GM10266 (cell line): Measurements from ENCODE around the gene FASN.

Source experiments
- DNase-seq: peaks from one replicate; pipeline ENCODE4 v3.0.0; 2012; ENCODE audit errors: extremely low spot score
- TF ChIP-seq, protein P1 (sequence below): IDR thresholded peaks from 2 replicates; pipeline ENCODE4 v1.5.1; 2012; ENCODE audit warnings: mild to moderate bottlenecking, low read depth; ENCODE audit not compliant: control insufficient read depth, insufficient read depth; ENCODE audit errors: missing control alignments

The FASN gene

DNA sequence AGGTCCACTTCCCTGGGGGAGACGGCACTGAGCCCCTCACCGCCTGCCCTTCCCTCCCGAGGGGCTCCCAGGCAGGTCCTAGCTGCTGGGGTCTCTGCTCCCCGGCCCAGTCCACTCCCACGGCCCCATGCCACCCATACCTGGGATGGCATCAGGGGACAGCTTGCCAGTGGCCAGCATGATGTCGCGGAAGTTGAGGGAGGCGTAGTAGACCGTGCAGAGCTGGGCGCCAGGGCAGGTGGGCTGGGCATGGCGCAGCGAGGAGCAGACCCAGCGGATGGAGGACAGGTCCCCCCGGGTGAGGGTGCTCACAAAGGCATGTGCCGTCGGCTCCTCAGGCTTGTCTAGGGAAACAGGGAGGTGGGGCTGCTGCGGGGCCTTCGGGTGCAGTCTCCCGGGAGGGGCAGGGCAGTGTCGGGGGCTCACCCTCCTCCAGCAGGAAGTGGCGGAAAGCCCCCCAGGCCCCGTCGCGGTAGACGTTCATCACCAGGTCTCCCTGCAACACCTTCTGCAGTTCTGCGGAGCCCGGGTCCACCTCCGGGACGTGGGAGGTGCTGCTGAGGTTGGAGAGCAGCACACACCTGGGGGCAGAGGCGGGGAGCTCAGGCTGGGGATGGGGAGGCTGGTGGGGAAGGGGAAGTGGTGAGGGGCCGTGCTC, 13.5 kb downstream of the FASN start:
- TF ChIP-seq, protein P1, sequence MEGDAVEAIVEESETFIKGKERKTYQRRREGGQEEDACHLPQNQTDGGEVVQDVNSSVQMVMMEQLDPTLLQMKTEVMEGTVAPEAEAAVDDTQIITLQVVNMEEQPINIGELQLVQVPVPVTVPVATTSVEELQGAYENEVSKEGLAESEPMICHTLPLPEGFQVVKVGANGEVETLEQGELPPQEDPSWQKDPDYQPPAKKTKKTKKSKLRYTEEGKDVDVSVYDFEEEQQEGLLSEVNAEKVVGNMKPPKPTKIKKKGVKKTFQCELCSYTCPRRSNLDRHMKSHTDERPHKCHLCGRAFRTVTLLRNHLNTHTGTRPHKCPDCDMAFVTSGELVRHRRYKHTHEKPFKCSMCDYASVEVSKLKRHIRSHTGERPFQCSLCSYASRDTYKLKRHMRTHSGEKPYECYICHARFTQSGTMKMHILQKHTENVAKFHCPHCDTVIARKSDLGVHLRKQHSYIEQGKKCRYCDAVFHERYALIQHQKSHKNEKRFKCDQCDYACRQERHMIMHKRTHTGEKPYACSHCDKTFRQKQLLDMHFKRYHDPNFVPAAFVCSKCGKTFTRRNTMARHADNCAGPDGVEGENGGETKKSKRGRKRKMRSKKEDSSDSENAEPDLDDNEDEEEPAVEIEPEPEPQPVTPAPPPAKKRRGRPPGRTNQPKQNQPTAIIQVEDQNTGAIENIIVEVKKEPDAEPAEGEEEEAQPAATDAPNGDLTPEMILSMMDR, result no peak
- no peak for DNase-seq

DNA sequence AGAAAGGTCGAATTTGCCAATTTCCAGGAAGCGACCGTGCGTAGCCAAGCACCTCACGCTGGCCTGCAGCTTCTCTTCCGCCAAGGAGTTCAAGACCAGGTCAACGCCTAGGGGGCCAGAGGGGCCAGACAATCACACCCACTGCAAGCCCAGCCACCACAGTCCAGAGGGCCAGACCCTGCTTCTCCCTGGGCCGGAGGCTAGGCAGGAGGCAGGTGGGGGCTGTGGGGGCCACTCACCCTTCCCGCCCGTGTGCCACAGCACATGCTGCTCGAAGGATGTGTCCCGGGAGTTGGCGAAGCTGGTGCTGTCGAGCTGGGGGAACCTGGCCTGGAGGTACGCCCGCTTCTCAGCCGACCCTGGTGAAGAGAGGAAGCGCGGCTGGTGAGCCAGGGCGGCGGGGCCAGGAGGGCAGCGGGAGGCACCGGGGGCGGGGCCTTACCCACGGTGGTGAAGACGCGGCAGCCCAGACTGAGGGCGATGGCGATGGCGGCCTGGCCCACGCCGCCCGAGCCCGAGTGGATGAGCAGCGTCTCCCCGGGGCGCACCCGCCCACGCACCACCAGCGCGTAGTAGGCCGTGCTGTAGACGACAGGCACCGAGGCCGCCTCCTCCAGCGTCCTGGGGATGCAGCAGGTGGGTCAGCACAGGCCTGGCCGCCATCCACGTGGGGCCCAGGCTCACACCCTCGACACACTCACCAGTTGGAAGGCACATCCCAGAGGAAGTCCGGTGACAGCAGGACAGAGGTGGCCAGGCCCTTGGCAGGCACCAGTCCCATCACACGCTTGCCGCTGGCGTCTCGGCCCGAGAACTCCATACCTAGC, 14.3 kb downstream of the FASN start:
- TF ChIP-seq, protein P1, result no peak
- DNase-seq, result no peak

GRCh38 chr17:82083009-82083408, 15.0 kb downstream of the FASN start:
- DNase-seq, result no peak
- TF ChIP-seq, protein P1, result no peak

DNA sequence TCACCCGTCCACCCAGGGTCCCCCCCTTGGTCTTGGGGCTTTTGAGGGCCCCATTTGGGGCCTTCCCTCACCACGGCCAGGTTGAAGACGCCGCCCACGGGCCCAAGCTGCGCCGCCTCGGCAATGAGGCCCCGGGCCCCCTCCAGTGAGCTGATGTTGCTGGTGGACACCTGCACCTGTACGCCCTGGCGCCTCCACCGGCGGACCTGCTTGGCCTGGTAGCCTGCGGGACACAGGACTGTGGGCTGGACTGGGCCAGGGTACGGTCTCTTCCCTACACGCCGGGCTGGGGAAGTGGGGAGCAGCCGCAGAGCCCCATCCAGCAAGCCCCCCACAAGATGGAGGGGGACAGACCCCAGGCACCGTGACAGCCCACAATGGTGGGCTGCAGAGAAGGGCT, 15.6 kb downstream of the FASN start:
- TF ChIP-seq, protein P1, result no peak
- DNase-seq, result no peak

DNA sequence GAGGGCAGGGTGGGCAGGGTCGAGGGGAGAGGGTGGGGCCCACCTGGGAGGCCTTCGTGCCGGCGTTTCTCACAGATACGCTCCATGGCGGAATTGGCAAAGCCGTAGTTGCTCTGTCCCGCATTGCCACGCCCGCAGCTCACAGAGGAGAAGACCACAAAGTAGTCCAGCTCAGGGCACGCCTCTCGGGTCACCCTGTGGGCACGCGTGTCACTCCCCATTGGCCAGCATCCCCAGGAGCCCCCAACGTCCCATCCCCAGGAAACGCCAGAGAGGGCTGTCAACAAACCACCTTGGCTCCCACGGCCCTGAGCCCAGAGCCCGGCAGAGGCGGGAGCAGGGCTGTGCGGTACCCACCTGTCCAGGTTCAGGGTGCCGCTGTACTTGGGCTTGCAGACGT, 16.1 kb downstream of the FASN start:
- TF ChIP-seq, protein P1, result no peak
- no peak for DNase-seq

DNA sequence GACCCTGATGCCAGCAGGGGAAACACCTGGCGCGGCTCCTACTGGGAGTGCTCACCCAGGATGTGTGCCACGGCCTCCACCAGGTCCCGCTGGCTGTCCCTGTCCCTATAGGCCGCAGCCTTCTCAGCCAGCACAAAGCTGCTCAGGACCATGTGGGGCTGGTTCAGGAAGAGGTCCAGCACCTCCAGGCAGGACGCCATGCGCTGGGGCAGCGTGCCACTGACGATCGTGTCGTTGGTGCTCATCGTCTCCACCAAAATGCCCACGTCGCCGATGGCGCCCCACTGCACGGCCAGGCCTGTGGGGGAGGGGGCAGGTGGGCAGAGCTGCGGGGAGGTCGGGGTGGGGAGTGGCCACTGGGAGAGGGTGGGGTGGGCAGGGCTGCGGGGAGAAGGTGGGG, 16.5 kb downstream of the FASN start:
- DNase-seq, result no peak
- TF ChIP-seq, protein P1, result no peak
